ENCODE data around the gene C16orf96.

Gene C16orf96

DNA sequence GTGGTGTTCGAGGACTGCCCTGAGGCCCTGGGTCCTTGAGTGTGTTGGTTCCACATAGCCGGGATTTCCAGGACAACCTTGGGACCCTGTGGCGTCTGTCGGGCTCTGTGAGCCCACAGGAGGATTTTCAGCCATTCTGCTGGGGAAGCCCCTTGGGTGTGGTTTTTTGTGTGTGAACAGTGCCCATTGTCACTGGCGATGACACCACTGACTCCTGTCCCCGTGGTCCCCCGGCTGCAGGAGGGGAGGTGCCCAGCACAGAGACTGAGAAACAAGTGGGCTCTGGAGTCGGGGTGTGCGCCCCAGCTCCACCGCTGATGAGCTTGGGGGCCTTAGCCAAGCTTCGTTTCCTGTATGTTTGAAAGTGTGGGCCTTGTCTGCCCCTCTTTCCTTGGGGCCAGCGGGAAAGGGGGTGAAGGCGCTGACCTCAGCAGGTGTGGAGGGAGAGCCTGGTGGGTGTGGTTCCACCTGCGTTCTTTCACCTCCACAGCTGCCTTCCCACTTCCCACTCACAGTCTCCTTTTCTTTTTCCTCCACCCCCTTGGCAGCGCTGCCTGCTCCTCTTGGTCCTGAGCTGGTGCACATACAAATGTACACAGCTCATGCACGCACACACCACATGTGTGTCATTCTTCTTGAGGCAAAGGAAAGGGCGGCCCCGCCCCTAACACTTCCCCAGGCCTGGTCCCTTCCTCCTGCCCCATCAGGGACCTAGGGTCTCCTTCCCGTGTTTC, 84.6 kb downstream of the C16orf96 start:
- Histone ChIP-seq H3K36me3 (ENCODE audit: control insufficient read depth, insufficient read depth, low read length) (peaks cover 8% of the 10 kb centered on the region), H3K4me1 (ENCODE audit: control insufficient read depth, insufficient read depth, low read length, poor library complexity, severe bottlenecking) (no peaks in the 10 kb centered on the region), H3K27ac (ENCODE audit: insufficient read depth, low read length, poor library complexity, severe bottlenecking) (no peak overlapping the region), H3K27me3 (replicated peaks; ENCODE audit: control insufficient read depth, insufficient read depth, low read length, poor library complexity, severe bottlenecking) (no peaks in the 10 kb centered on the region), H3K4me3 (ENCODE audit: insufficient read depth, low read depth, low read length, poor library complexity, severe bottlenecking) (no peak overlapping the region), H3K9me3 (ENCODE audit: control insufficient read depth, low read length) (no peaks in the 10 kb centered on the region)
- no peak for DNase-seq

DNA sequence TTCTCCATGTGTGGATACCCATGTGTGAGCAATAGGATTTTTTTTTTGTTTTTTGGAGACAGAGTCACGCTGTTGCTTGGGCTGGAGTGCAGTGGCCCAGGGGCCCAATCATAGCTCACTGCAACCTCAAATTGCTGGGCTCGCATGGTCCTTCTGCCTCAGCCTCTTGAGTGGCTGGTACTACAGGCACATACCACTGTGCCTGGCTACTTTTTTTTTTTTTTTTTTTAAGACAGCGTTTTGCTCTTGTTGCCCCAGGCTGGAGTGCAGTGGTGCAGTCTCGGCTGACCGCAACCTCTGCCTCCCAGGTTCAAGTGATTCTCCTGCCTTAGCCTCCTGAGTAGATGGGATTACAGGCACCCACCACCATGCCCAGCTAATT, 85.2 kb downstream of the C16orf96 start:
- no peaks in the 10 kb centered on the region for H3K9me3 ChIP-seq (ENCODE audit: control insufficient read depth, low read length)
- no peaks in the 10 kb centered on the region for H3K4me1 ChIP-seq (ENCODE audit: control insufficient read depth, insufficient read depth, low read length, poor library complexity, severe bottlenecking)
- no peak overlapping the region for H3K27ac ChIP-seq (ENCODE audit: insufficient read depth, low read length, poor library complexity, severe bottlenecking)
- H3K36me3 ChIP-seq (ENCODE audit: control insufficient read depth, insufficient read depth, low read length), result peaks cover 8% of the 10 kb centered on the region
- H3K27me3 ChIP-seq (replicated peaks; ENCODE audit: control insufficient read depth, insufficient read depth, low read length, poor library complexity, severe bottlenecking), result no peaks in the 10 kb centered on the region
- no peak overlapping the region for H3K4me3 ChIP-seq (ENCODE audit: insufficient read depth, low read depth, low read length, poor library complexity, severe bottlenecking)
- DNase-seq, result no peak

- Histone ChIP-seq H3K36me3 (ENCODE audit: control insufficient read depth, insufficient read depth, low read length) (peaks cover 8% of the 10 kb centered on the region), H3K4me1 (ENCODE audit: control insufficient read depth, insufficient read depth, low read length, poor library complexity, severe bottlenecking) (peaks cover 5% of the 10 kb centered on the region), H3K27me3 (replicated peaks; ENCODE audit: control insufficient read depth, insufficient read depth, low read length, poor library complexity, severe bottlenecking) (no peaks in the 10 kb centered on the region), H3K27ac (ENCODE audit: insufficient read depth, low read length, poor library complexity, severe bottlenecking) (no peak overlapping the region), H3K9me3 (ENCODE audit: control insufficient read depth, low read length) (no peaks in the 10 kb centered on the region), H3K4me3 (ENCODE audit: insufficient read depth, low read depth, low read length, poor library complexity, severe bottlenecking) (no peak overlapping the region)
- no peak for DNase-seq
These were observed 85.8 kb downstream of the C16orf96 start for GRCh38 chr16:4641895-4642294.

- DNase-seq, result no peak
- Histone ChIP-seq H3K9me3 (ENCODE audit: control insufficient read depth, low read length) (no peaks in the 10 kb centered on the region), H3K36me3 (ENCODE audit: control insufficient read depth, insufficient read depth, low read length) (peaks cover 10% of the 10 kb centered on the region), H3K4me1 (ENCODE audit: control insufficient read depth, insufficient read depth, low read length, poor library complexity, severe bottlenecking) (peaks cover 7% of the 10 kb centered on the region), H3K27ac (ENCODE audit: insufficient read depth, low read length, poor library complexity, severe bottlenecking) (no peak overlapping the region), H3K27me3 (replicated peaks; ENCODE audit: control insufficient read depth, insufficient read depth, low read length, poor library complexity, severe bottlenecking) (no peaks in the 10 kb centered on the region), H3K4me3 (ENCODE audit: insufficient read depth, low read depth, low read length, poor library complexity, severe bottlenecking) (no peak overlapping the region)
These were observed 90.9 kb downstream of the C16orf96 start for GRCh38 chr16:4646773-4647643.

DNA sequence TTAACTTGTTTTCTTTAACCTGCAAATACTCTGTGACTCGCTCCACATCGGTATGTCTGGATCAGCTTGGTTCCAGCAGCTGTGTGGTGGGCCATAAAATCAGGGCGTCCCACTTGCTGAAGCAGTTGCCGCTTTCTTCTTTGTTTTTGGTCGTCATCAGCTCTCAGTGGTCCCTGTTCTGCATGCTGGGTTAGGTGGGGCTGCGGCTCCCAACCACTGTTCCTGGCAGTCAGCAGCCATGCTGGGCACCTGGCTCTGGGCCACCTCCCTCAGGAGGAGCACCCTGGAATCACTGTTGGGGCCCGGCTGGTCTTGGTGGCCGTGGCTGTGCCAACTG, 91.5 kb downstream of the C16orf96 start:
- H3K4me3 ChIP-seq (ENCODE audit: insufficient read depth, low read depth, low read length, poor library complexity, severe bottlenecking), result no peak overlapping the region
- peaks cover 7% of the 10 kb centered on the region for H3K4me1 ChIP-seq (ENCODE audit: control insufficient read depth, insufficient read depth, low read length, poor library complexity, severe bottlenecking)
- no peak for DNase-seq
- H3K27ac ChIP-seq (ENCODE audit: insufficient read depth, low read length, poor library complexity, severe bottlenecking), result no peak overlapping the region
- H3K36me3 ChIP-seq (ENCODE audit: control insufficient read depth, insufficient read depth, low read length), result peaks cover 16% of the 10 kb centered on the region
- no peaks in the 10 kb centered on the region for H3K9me3 ChIP-seq (ENCODE audit: control insufficient read depth, low read length)
- H3K27me3 ChIP-seq (replicated peaks; ENCODE audit: control insufficient read depth, insufficient read depth, low read length, poor library complexity, severe bottlenecking), result no peaks in the 10 kb centered on the region

GRCh38 chr16:4648917-4649316, 92.8 kb downstream of the C16orf96 start:
- Histone ChIP-seq H3K27me3 (replicated peaks; ENCODE audit: control insufficient read depth, insufficient read depth, low read length, poor library complexity, severe bottlenecking) (no peaks in the 10 kb centered on the region), H3K36me3 (ENCODE audit: control insufficient read depth, insufficient read depth, low read length) (peaks cover 25% of the 10 kb centered on the region), H3K27ac (ENCODE audit: insufficient read depth, low read length, poor library complexity, severe bottlenecking) (no peak overlapping the region), H3K4me1 (ENCODE audit: control insufficient read depth, insufficient read depth, low read length, poor library complexity, severe bottlenecking) (peaks cover 7% of the 10 kb centered on the region), H3K9me3 (ENCODE audit: control insufficient read depth, low read length) (no peaks in the 10 kb centered on the region), H3K4me3 (ENCODE audit: insufficient read depth, low read depth, low read length, poor library complexity, severe bottlenecking) (no peak overlapping the region)
- no peak for DNase-seq

DNA sequence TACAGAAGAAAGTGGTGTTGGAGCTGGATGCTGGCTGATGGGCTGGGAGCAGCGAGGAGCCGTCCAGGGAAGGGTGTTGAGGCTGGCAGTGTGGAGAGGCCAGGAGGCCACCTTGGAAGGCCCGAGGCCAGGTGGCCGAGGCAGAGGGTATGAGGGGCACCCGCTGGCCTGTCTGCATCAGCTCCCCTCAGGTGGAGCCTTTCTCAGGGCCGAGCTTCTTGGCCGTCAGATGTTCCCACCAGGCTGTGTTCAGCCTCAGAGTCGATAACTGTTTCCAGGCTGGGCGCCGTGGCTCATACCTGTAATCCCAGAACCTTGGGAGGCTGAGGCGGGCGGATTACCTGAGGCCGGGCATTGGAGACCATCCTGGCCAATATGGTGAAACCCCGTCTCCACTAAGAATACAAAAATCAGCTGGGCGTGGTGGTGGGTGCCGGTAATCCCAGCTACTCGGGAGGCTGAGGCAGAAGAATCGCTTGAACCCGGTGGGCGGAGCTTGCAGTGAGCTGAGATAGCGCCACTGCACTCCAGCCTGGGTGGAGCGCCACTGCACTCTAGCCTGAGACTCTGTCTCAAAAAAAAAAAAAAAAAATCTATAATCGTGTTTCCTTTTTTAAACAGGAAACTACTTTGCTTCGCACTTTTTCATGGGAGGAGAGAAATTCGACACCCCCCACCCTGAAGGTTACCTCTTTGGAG, 93.8 kb downstream of the C16orf96 start:
- DNase-seq, result no peak
- Histone ChIP-seq H3K4me1 (ENCODE audit: control insufficient read depth, insufficient read depth, low read length, poor library complexity, severe bottlenecking) (peaks cover 7% of the 10 kb centered on the region), H3K36me3 (ENCODE audit: control insufficient read depth, insufficient read depth, low read length) (peaks cover 35% of the 10 kb centered on the region), H3K4me3 (ENCODE audit: insufficient read depth, low read depth, low read length, poor library complexity, severe bottlenecking) (no peak overlapping the region), H3K9me3 (ENCODE audit: control insufficient read depth, low read length) (no peaks in the 10 kb centered on the region), H3K27ac (ENCODE audit: insufficient read depth, low read length, poor library complexity, severe bottlenecking) (no peak overlapping the region), H3K27me3 (replicated peaks; ENCODE audit: control insufficient read depth, insufficient read depth, low read length, poor library complexity, severe bottlenecking) (no peaks in the 10 kb centered on the region)
